HG03558 (cell line): Measurements from ENCODE around the gene NAP1L3.

ENCODE experiments used
- ATAC-seq: cut with Tn5 transposase; IDR thresholded peaks from one replicate; pipeline ENCODE4 v1.9.1; 2021; ENCODE audit warnings: moderate number of reproducible peaks; ENCODE audit not compliant: unreplicated experiment; ENCODE audit errors: extremely low read depth

NAP1L3 gene

GRCh38 chrX:93673056-93673868 is at the start of gene NAP1L3:
TSS of gene NAP1L3 (minus strand) at chrX:93673578. CDS start at chrX:93673304, 274 bp downstream.
- no peak for ATAC-seq

DNA sequence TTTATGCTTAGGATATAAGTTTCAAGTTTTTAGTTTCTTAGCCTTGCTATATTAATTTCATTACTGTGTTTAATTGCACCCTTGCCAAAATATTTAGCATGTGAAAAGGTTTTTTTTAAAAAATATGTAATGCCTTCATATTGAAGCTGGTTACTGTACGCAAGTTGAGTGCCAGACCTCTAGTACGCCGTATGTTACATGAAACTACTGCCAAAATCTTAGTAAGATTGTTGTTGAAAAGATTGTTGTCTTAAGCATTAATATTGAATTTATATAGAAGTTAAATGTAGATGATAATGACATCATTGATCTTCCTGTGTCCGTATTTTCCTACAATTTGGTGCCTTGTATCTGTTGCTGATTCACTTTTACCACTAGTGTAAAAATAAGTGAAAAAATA is 37.7 kb upstream of the NAP1L3 start:
- ATAC-seq, result no peak

DNA sequence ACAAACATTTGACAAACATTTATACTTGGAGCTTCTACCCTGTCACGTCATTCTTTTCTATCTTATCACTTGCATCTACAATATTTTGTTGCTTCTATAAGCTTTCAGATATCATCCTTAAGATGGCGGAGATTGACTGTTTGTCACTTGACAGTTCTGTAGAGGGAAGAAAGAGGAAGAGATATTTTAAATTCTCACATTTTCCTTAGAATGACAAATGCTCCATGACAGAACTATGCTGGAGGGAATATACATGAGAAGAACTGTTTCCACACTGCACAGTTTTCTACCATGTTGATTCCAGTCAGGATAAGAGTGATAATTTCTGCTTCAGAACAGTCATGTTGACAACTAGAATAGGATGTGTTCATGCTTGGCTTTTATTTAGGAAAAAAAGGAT is 30.3 kb upstream of the NAP1L3 start:
- no peak for ATAC-seq

DNA sequence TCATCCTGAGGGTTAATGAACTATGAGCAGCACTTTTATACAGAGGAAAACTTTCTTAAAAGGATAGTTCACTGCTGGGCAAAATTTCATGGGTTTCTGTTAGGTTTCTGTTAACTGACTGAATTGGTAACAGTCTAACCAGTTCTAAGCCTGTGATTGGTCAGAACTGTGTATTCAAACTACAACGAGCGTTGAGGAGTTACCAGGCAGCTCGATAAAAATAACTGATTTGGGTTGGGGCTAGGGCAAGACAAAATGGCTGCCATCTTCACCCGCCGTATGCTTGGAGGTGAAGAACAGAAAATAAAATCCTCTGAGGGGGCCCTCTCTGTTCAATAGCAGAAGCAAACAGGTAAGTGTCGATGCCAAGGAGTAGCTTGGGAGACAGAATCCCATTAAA is 22.6 kb upstream of the NAP1L3 start:
- no peak for ATAC-seq

DNA sequence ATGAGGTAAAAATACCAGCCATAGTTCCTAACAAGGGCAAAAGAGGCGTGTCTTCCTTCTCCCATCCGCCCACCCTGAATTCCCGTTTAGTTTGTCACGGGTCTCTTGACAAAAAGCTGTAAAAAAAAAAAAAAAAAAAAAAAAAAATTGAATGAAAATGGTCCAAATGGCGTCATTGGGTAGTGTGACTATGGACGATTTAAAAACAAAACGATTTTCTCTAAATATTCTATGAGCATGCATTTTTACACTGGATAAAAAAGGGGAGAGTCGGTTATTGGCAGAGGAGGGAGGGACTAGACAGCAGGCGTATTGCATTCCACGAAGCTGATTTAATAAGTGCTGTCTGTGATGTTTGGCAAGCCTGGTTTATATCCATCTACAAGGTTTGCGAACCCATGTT is 492 bp upstream of the NAP1L3 start, which contains the start of gene FAM133A:
TSS of gene FAM133A (plus strand) at position 338 of the 403 bp plus-strand sequence. CDS start 35,214 bp downstream, outside the sequence.
- ATAC-seq, result no peak

GRCh38 chrX:93660575-93660974 is 12.8 kb downstream of the NAP1L3 start:
- ATAC-seq, result no peak

GRCh38 chrX:93649381-93649780 is 24.0 kb downstream of the NAP1L3 start:
- no peak for ATAC-seq

GRCh38 chrX:93637591-93637990 is 35.8 kb downstream of the NAP1L3 start:
- ATAC-seq, result no peak
